SU-DHL-6 (cell line): ENCODE measurements around the gene OR10J4.

Experiments
- H2AFZ ChIP-seq: fragments of 200-600 bp; sonication (generic); 2 replicates; pipeline ENCODE4 v1.6.1; 2014; ENCODE audit warnings: low read depth, mild to moderate bottlenecking, moderate library complexity, mixed read lengths, antibody characterized with exemption, low read length; ENCODE audit not compliant: severe bottlenecking
- H3F3A ChIP-seq: fragments of 200-600 bp; shearing (Covaris generic); 2 replicates; pipeline ENCODE4 v1.6.0; 2016; ENCODE audit warnings: antibody characterized with exemption, mild to moderate bottlenecking; ENCODE audit not compliant: insufficient read depth
- H3K27ac ChIP-seq: fragments of 200-600 bp; sonication (generic); 2 replicates; pipeline ENCODE4 v1.5.1; 2016; ENCODE audit warnings: low read depth, mild to moderate bottlenecking, low read length, moderate library complexity, mixed read lengths
- H3K27me3 ChIP-seq: fragments of 200-600 bp; sonication (generic), shearing (Covaris generic); 2 replicates; pipeline ENCODE4 v1.6.0; 2014; ENCODE audit warnings: mild to moderate bottlenecking, low read length
- H3K36me3 ChIP-seq: fragments of 200-600 bp; sonication (generic); 2 replicates; pipeline ENCODE4 v1.6.1; 2014; ENCODE audit warnings: mild to moderate bottlenecking, low read length, mixed read lengths
- H3K4me2 ChIP-seq: fragments of 300-600, 200-600 bp; shearing (Covaris generic), sonication (generic); 2 replicates; pipeline ENCODE4 v1.6.0; 2014; ENCODE audit warnings: low read length, low read depth, mild to moderate bottlenecking; ENCODE audit not compliant: poor library complexity, severe bottlenecking
- H3K4me3 ChIP-seq: fragments of 200-600 bp; sonication (generic); 2 replicates; pipeline ENCODE4 v1.5.1; 2014; ENCODE audit warnings: antibody characterized with exemption, low read length, mild to moderate bottlenecking, mixed read lengths; ENCODE audit not compliant: insufficient read depth, poor library complexity, severe bottlenecking
- H3K79me2 ChIP-seq: fragments of 200-600 bp; sonication (generic); 2 replicates; pipeline ENCODE4 v1.6.1; 2014; ENCODE audit warnings: mild to moderate bottlenecking, low read length, moderate library complexity; ENCODE audit not compliant: insufficient read depth
- H3K9ac ChIP-seq: fragments of 200-600 bp; sonication (generic); 2 replicates; pipeline ENCODE4 v1.7.0; 2014; ENCODE audit warnings: mild to moderate bottlenecking, low read length
- H3K9me2 ChIP-seq: fragments of 200-600 bp; sonication (generic); replicated peaks from 2 replicates; pipeline ENCODE4 v1.6.1; 2014; ENCODE audit warnings: low read length; ENCODE audit not compliant: insufficient read depth
- H3K9me3 ChIP-seq: fragments of 200-600 bp; sonication (generic); 2 replicates; pipeline ENCODE4 v1.6.1; 2014; ENCODE audit warnings: low read length, mixed read lengths; ENCODE audit not compliant: insufficient read depth
- H4K20me1 ChIP-seq: fragments of 200-600 bp; sonication (generic); 2 replicates; pipeline ENCODE4 v1.6.1; 2014; ENCODE audit warnings: low read depth, mild to moderate bottlenecking, antibody characterized with exemption, low read length, moderate library complexity, mixed read lengths
- CTCF ChIP-seq: fragments of 200-600 bp; sonication (generic); IDR thresholded peaks from one replicate; pipeline ENCODE4 v1.5.1; 2017; ENCODE audit warnings: antibody characterized with exemption, mild to moderate bottlenecking, low read length, moderate library complexity; ENCODE audit not compliant: insufficient read depth, poor library complexity, severe bottlenecking
- EZH2phosphoT487 ChIP-seq: fragments of 200-600 bp; sonication (generic), shearing (Covaris generic); conservative IDR thresholded peaks from 2 replicates; pipeline ENCODE4 v1.6.1; 2018; ENCODE audit warnings: mild to moderate bottlenecking, antibody characterized with exemption, low read length, moderate library complexity, mixed read lengths

The OR10J4 gene

GRCh38 chr1:159468321-159468720 is 36.3 kb downstream of the OR10J4 start:
- no peaks in the 10 kb centered on the region for H3K9me2 ChIP-seq

GRCh38 chr1:159469921-159470533 is 38.0 kb downstream of the OR10J4 start:
- Histone ChIP-seq H2AFZ (no peak overlapping the region), H3K27ac (no peak overlapping the region)

More at GRCh38 chr1:159468321-159468720, 36.3 kb downstream of the OR10J4 start:
- H3K27ac ChIP-seq, result no peak overlapping the region
- no peaks in the 10 kb centered on the region for H3K36me3 ChIP-seq
- no peak overlapping the region for H3K4me2 ChIP-seq
- no peaks in the 10 kb centered on the region for H3K79me2 ChIP-seq
- H4K20me1 ChIP-seq, result no peaks in the 10 kb centered on the region
- H3K27me3 ChIP-seq, result no peaks in the 10 kb centered on the region
- no peak overlapping the region for H3K4me3 ChIP-seq
- H3K9me3 ChIP-seq, result no peaks in the 10 kb centered on the region
- TF ChIP-seq EZH2phosphoT487 (no peak), CTCF (no peak)
- no peak overlapping the region for H2AFZ ChIP-seq
- no peak overlapping the region for H3K9ac ChIP-seq
- H3F3A ChIP-seq, result no peaks in the 10 kb centered on the region

GRCh38 chr1:159473335-159473734 is 41.3 kb downstream of the OR10J4 start:
- no peak overlapping the region for H3K27ac ChIP-seq
- H4K20me1 ChIP-seq, result no peaks in the 10 kb centered on the region
- no peak overlapping the region for H3K4me2 ChIP-seq
- H3K9me2 ChIP-seq, result no peaks in the 10 kb centered on the region
- H2AFZ ChIP-seq, result no peak overlapping the region
- H3K9ac ChIP-seq, result no peak overlapping the region
- no peaks in the 10 kb centered on the region for H3F3A ChIP-seq
- no peaks in the 10 kb centered on the region for H3K27me3 ChIP-seq
- no peak for TF ChIP-seq CTCF
- no peak for TF ChIP-seq EZH2phosphoT487
- no peaks in the 10 kb centered on the region for H3K9me3 ChIP-seq
- H3K36me3 ChIP-seq, result no peaks in the 10 kb centered on the region
- no peak overlapping the region for H3K4me3 ChIP-seq
- no peaks in the 10 kb centered on the region for H3K79me2 ChIP-seq

More at GRCh38 chr1:159469921-159470533, 38.0 kb downstream of the OR10J4 start:
- Histone ChIP-seq H3K79me2 (no peaks in the 10 kb centered on the region), H3K9me3 (no peaks in the 10 kb centered on the region), H3K9me2 (no peaks in the 10 kb centered on the region), H4K20me1 (no peaks in the 10 kb centered on the region), H3K36me3 (no peaks in the 10 kb centered on the region), H3K27me3 (no peaks in the 10 kb centered on the region), H3F3A (no peaks in the 10 kb centered on the region), H3K4me3 (no peak overlapping the region), H3K4me2 (no peak overlapping the region), H3K9ac (no peak overlapping the region)
- TF ChIP-seq EZH2phosphoT487 (no peak), CTCF (no peak)
